ENCODE measurements around the gene KSR2.
"Not testable (repeated sequence)": the region's sequence is repeated elsewhere in the genome, so short reads cannot be mapped to it uniquely, and the experiment has no call there.

The KSR2 gene

DNA sequence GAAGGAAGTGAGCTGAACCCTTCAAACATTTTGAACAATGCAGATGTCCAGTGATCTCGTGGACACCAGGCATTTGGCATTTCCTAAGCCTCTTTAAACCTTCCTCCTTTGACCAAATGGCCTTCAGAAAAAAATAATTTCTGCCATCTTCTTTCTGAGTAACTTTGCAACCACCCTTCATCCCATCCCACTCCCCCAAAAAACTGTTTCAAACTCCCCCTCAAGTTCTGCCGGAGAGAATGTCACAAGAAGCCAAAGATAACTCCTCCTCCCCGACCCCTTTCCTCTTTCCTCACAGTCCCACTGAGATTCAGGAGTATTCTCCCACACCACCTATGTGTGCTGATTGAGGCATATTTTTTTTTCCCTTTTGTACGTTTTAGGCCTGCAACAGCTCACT lies 1.7 kb downstream of the KSR2 start:
- DNase-seq, result no peak

GRCh38 chr12:117966511-117966910 lies 2.3 kb downstream of the KSR2 start:
- DNase-seq, result no peak

- no peak for DNase-seq
Measured at GRCh38 chr12:117963836-117964235, 5.0 kb downstream of the KSR2 start.

GRCh38 chr12:117936722-117937484 lies 31.9 kb downstream of the KSR2 start:
- no peak for DNase-seq

DNA sequence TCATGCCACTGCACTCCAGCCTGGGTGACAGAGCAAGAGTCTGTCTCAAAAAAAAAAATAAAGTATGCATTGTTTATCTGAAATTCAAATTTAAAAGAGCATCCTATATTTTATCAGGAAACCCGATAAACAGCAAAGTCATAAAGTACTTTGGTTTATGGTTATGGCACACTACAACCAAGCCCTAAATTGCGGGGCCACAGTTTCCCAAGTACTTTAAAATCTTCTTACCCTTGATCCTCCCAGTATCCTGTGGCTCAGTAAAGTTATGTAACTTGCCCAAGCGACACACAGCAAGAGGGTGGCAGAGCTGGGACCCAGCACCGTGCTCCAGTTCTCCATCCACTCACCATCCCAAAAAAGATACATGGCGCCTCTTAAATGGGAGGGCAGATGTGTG lies 35.2 kb downstream of the KSR2 start:
- no peak for DNase-seq

GRCh38 chr12:117926391-117926899 lies 42.3 kb downstream of the KSR2 start:
- DNase-seq, result no peak

- DNase-seq, result no peak
Measured at GRCh38 chr12:117921929-117922777, 46.6 kb downstream of the KSR2 start.

DNA sequence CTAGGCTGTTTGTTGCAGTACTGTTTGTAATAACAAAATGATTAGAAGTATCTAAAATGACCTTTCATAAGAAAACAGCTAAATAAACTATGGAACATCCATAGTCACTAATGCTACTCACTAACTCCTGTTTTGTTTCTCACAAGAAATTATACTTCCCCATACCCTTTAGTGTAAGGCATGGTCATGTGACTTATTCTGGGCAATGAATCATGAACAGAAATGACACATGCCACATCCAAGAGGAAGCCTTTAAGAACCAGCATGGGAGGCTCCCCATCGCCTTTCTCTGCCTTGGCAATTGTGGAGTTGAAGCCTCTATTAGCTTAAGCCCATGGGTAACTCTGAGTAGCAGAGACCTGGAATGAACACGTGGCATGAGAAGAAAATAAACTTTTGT lies 49.3 kb downstream of the KSR2 start:
- no peak for DNase-seq

GRCh38 chr12:117914686-117915085 lies 54.1 kb downstream of the KSR2 start:
- no peak for DNase-seq

DNA sequence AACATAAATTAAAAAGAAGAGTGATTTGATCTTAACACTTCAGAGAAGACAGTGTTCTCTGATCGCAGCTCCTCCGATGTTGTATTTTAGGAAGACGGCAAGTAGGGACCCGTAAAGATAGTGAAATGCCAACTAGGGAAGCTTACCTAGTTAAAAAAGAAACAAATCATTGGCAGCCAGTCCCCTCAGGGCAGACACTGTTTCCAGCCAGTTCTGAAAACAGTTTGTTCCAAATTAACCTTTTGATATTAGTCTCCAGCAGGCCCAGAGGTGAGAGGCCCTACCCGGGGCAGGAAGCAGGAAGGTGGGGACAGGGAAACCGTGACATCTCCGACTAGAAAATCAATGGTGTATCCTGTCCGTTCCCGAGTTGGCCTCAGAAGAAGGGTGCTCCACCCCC lies 56.0 kb downstream of the KSR2 start:
- no peak for DNase-seq

DNA sequence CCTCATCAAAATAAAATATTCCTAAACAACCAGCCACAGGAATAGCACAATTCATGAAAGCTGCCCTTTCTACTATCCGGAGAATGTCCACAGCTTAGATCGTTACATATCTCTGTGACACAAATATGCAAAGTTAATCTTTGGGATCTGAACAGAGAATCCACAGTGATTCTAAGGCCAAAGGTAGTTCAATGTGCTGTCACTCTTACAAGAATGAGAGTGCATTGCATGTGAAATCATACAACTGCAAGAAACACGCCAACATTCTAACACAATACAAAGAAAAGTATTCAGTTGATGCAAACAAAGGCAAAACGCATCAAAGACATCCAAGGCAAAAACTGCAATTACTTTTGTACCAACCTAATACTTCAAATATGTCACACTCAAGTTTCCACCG lies 60.4 kb downstream of the KSR2 start:
- no peak for DNase-seq

- DNase-seq, result no peak
Measured at GRCh38 chr12:117907108-117907689, 61.6 kb downstream of the KSR2 start.

DNA sequence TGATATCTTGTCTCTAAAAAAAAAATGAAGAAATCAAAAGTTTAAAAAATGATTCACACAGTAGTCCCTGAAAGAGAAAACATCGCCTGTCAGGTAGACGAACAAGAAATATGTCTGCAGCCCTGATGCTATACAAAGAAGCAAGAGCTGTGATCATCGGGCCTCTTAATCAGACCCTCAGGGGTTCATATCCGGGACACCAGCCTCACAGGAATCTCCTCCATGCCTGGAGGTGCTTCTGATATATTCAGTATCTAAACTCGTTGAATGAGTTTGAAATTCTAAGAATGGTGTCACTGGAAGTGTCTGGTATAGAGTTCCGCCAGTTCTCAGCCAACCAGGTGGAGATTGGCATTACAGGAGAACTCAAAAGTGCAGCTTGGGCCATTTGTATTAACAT lies 64.7 kb downstream of the KSR2 start:
- DNase-seq, result no peak

- no peak for DNase-seq
Measured at GRCh38 chr12:117903110-117903840, 65.5 kb downstream of the KSR2 start.

- DNase-seq, result no peak
Measured at GRCh38 chr12:117901631-117902030, 67.2 kb downstream of the KSR2 start.

GRCh38 chr12:117900561-117900960 lies 68.2 kb downstream of the KSR2 start:
- DNase-seq, result no peak

DNA sequence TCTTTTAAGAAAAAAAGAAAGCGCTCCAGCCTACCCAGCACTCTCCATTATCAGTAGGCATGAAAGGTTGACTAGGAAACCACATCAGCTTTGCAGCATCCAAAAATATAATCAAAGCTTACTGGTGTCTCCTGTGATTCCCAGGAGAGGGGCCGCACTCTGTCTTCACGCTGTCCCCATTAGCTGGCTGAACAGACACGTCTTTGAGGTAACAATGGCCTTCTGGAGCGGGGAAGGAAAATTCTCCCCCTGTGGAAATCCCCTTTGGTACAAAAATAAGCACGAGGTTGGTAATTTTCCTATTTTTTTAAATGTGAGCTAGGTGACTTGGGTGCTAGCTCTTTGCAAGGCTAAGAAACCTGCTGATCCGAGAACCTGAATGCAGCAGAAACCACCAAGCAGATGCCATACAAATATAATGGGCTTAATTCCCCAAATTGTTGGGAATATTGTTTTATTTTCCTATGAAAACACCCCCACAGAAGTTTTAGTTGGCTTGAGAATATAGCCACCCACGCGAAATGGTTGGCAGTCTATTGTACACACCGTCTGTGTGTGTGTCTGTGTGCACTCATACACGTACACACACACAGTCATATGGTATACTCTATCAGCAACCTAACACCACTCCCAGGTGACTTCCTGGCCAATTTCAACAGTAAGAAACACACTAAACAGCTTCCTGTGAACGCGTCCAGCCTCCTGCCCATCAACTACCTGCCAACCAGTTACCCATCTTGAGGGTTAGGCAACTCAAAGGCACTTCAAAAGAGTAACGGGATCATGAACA lies 71.2 kb downstream of the KSR2 start:
- no peak for DNase-seq

GRCh38 chr12:117896009-117896408 lies 72.8 kb downstream of the KSR2 start:
- no peak for DNase-seq

GRCh38 chr12:117892441-117892840 lies 76.3 kb downstream of the KSR2 start:
- DNase-seq, result no peak

GRCh38 chr12:117891265-117891664 lies 77.5 kb downstream of the KSR2 start:
- DNase-seq, result not testable (repeated sequence)

GRCh38 chr12:117890644-117891043 lies 78.1 kb downstream of the KSR2 start:
- no peak for DNase-seq

- DNase-seq, result no peak
Measured at GRCh38 chr12:117890137-117890536, 78.7 kb downstream of the KSR2 start.
